GM21723 (cell line): ENCODE measurements around the gene BRF1.

Experiments used
- ATAC-seq: cut with Tn5 transposase; IDR thresholded peaks from one replicate; pipeline ENCODE4 v1.9.1; 2021; ENCODE audit warnings: mild to moderate bottlenecking, moderate library complexity; ENCODE audit not compliant: unreplicated experiment

Gene BRF1

DNA sequence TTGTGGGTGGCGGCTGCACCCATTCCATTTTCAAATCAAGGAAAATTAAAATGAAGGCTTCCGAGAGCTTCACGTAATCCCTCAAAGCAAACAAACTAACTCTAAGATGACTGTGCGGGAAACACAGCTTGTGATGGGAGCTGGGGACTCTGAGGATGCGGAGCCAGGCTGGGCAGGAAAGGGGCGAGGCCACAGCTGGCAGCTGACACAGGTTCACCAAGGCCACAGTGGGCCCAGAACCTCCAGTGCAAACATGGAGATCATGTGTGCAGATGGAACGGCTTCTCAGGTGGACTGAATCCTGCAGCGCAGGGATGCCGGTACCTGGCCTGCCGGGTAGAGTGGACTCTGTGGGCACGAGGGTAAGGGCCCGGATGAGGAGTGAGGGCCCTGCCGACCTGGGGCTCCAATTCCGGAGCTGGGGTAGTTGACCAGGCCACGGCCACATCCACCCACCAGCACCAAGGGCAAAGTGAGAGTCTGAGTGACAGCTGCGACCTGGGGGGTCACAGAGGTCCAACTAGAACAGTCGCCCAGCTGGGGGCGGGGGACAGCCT lies 71.6 kb downstream of the BRF1 start:
- no peak for ATAC-seq

DNA sequence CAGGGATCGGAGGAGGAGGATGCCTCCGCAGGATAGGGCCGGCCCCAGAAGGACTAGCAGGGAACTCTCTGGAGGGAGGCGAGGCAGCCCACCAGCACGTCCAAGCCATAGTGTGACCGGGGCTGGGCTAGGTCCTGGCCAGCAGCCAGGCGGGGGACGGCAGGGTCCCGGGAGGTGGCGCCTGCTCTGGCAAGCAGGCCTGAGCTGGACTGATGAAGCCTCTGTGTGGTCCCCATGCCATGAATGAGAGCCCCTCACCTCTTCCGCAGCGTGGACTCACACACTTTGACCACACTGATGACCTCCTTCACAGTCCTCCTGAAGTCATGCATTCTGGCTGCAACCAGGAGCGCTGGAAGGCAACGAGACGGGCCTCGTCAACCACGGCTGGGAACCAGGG lies 72.2 kb downstream of the BRF1 start:
- no peak for ATAC-seq

DNA sequence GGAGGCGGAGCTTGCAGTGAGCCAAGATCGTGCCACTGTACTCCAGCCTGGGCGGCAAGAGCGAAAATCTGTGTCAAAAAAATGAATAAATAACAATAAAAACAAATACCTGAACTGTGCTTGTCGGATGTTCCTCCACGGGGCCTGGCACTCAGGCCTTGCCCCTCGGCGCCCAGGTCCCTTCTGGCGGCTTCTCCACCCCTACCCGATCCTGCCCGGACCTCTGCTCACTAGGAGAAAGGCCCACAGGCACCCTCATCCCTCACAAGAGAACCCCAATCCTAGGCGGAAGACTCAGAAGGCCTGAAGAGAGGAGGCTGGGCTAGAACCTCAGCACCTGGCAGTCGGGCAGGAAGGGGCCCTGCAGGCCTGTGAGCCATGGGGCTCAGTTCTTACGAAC lies 73.5 kb downstream of the BRF1 start:
- ATAC-seq: no peak

DNA sequence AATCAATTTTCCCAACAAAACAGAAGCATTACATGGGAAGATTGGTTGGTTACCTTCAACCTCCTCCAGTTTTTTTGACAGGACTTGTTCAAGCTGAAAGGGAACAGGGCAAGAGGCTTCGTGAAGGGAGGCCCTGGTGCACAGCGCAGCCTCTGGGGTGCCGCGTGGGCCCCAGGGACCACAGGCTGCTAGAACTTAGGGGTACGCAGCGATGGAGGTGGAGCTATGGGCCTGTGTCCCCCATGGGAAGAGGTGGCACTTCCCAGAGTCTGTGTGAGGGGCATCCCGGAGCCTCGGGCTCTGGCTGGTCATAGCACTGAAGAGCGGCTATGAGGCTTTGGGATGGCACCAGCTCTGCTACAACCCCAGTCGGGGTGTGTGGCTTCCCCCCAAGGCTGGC lies 74.6 kb downstream of the BRF1 start:
- ATAC-seq: no peak

DNA sequence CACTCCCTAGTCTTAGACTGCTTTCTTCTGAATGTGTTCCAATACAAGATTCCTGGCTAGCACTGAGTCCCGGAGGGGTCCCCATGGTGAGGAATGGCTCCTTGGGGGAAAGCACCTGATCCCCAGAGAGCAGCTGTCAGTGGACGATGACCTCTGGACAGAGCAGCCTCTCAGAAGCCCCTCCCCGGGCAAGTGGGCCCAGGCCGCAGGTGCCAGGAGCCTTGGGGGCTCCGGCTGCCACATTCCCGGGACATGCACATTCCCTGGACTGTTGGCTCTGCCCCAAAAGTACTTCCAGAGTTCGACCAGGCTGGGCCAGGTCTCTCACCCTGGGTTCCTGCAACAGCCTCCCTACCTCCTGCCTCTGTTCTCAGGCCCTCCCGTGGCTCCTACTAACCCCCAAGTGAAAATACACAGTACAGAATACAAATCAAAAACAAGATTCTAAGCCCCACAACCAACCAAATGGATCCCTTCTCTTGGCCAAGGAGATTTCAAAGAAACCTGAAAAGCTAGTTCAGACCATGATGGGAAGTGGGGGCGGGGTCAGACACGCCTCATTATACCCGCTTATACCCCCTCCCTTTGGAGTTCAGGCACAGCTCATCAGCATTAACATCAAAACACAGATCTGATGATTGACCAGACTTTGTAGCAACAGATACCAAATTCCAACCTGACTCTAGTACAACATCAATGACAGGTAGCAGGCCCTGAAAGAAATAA lies 75.8 kb downstream of the BRF1 start:
- no peak for ATAC-seq

DNA sequence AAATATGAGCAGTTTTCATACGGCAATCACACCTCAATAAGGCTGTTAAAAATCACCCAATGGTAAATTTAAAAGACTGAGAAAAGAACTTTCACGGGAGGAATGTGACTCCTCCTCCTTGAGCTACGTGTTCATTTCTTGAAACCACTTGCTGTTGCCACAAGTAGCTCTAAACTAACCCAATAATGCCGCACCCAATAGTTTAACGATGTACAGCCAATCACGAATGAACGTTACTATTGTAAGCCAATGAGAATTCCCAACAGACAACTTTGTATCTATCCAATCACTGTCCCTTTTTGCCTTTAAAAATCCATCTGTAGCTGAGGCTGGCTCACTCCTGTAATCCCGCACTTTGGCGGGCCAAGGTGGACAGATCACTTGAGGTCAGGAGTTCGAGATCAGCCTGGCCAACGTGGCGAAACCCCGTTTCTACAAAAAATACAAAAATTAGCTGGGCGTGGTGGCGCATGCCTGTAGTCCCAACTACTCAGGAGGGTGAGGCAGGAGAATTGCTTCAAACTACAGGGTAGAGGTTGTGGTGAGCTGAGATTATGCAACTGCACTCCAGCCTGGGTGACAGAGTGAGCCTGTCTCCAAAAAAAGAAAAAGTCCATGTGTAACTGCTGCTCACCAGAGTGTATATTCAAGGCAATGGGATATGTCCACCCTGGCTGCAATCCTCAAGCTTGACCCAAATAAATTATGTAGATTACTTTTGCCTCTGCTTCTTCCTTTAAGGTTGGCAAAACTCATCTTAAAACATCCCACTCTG lies 76.8 kb downstream of the BRF1 start:
- ATAC-seq: no peak

DNA sequence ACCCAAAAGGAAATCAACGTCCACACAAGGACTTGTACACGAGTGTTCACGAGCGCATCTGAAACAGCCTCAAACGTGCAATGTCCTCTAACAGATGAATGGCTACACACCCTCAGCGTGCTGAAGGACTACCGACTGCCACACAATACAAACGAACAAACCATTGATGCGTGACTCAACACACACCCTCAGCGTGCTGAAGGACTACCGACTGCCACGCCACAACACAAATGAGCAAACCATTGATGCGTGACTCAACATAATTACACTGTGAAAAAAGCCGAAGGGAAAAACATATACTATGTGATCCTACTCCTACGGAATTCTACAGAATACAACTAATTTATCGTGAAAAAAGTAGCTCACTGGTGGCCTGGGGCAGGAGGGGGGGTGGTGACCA lies 77.5 kb downstream of the BRF1 start:
- no peak for ATAC-seq

DNA sequence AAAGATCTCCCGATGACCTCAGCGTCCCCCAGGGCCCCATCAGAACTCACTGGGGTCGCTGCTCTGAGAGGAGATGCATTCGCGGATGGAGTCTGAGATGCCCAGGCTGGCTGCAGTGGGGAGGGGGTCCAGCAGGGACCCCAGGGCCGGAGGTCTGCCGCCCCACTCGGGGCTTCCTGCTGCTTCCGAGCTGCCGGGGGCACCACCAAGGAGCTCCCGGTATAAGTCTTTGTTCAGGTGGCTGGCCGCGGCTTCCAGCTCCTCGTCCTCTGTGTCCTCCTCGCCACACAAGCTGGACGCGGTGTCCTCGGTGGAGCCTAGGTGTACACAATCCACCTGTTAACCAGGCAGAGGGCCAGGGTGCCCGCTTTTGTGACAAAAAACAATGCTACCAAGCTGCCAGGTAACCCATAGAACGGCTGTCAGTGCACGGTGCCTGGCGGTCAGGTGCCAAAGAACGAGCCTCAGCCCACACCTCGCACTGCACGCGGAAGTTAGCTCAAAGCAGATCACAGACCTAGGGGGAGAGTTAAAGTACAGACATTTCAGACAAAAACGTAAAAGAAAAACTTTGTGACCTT lies 79.1 kb downstream of the BRF1 start:
- ATAC-seq: no peak

DNA sequence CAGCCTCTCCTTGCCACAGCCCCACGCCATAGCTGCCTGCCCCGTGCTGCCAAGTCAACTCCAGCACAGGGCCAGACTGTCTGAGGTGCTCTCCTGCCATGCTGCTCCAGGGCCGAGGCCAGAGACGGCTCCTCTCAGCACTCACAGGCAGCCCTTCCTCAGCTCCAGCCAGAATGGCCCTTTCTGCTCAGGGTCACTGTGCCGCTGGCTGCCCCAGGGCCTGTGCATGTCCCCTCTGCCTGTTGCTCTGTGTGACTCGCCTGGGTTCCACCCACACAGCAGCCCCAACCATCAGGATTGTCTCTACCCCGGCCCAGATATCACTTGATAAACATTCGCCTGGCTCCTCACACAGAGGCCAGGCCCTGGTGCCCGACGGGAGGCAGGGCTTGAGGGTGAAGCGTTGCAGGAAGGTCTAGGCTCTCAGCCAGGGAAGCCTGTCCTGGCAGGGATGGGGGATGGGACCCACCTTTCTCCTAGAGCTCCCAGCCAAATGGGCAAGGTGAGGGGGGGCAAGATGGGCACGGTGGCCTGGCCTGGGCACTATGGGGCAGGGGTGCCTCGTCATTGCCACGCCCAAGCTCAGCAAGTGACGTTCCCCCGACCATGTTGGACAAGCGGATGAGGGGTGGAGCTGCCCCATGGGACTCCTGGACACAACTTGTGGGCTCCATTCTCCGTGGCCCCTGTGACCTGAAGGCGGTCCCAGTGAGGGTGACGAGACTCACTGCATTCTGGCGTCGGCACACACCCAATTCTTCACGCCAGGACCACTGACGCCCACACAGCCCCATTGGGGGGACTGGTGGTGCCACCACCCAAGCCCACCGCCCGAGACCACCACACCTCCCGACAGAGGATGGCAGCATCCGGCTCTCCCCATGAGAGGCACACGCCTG lies 79.9 kb downstream of the BRF1 start:
- no peak for ATAC-seq

DNA sequence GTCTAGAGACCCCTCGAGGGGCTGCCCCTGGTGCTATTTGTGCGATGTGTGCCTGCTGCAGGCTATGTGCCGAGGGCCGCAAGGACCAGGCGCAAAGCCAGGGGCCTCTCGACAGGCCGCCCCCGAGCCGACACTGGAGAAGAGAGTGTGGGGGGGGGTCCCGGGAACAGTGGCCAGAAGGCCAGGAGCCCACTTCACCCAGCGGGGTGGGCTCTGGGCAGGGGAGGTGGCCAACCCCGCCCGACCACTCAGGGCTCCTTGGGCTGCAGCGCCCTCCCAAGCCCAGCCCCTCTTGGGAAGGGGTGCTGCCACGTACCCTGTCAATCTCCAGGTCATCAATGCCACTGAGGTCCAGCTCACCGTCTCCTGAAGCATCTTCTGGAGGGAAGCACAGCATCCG lies 81.0 kb downstream of the BRF1 start:
- no peak for ATAC-seq

DNA sequence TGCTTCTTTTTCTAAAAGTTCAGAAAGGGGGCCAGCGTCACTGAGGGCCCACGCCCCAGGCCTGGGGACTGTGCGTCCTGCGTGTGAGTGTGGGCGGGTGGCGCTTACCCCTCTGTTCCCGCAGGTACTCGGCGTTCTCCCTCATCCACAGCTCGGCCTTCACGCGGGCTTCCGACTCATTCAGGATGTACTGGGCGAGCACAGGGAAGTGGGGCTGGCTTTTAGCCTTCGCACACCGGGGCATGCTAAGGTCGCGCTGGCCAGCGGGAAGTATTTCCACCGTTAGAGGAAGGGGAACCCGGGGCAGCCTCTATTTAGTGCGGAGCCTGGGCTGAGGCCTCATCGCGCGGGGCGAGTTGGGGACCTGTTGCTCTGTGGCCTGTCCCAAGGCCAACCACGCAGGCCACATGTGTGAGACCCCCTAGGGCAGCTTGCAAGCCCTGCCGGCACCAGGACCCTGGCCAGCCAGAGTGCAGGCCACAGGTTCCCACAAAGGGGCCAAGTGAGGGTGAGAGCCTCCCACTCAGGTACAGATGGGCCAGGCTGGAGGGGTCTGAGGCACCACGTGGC lies 81.7 kb downstream of the BRF1 start:
- ATAC-seq: no peak

DNA sequence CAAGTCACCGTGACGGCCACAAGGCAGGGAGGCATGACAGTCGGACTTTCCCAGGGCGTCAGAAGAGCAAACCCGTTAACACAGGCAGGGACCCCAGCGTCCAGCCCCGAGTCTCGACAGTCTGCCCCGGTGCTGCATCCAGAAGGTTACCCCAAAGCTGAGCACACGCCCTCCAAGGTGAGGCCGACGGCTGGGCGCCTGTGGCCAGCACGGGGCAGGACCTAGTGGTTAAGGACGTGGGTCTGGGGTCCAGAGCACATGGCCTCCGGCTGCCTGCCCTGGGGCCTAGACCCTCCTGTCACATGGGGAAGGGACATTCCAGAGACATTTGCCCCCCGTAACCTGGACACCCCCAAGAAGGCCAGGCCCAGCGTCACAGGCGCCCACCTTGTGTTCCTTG lies 82.2 kb downstream of the BRF1 start:
- no peak for ATAC-seq

DNA sequence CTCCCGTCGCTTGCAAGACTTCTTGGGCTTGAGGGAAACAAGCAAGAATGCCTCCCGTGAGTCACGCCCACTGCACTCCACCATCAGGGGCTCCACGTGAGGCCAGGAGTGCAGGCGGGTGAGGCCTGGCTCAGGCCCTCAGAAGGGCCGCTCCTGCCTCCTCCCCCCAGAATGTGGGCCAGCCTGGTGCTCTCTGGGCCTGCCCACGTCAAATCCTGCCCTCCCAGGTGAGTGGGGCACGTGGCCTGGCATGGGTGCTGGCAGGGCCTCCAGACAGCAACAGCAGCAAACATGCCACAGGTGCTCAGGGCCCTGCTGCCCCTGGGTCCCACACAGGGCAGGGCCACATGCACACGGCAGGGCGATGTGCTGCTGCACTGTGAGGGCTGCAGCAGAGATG lies 83.0 kb downstream of the BRF1 start:
- ATAC-seq: no peak

DNA sequence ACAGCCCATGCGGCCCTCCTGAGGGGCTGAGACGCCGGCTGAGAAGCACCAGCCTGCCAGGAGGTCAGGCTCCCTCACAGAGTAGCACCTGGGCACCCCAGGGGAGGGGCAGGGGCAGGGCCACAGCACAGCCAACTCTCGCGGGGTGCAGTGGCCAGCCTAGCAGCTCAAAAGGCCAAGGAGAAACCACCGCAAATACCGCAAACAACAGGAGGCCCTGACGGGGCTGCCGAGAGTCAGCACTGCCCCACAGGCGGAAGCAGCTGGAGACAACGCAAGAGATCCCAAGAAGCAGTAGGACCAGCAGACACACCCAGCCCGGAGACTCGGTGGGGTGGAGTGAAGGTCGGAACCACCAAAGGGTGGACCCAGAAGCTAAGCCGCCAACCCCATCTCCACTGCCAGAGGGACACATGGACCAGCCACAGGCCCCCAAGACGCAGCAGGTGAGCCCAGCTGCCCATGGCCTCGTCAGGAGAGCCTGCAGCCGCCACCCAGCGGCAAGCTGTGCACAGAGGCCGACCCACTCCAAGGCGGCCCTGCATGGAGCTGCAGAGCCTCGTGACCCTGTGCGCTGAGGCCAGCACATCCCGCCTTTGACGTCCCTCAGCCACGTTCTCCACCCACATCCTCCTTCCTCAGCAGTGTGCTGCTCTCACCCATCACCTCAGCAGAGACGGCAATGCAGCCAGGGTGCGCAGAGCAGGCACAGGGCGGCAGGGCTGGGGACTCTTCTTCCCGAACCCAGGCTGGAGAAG lies 84.1 kb downstream of the BRF1 start:
- no peak for ATAC-seq

DNA sequence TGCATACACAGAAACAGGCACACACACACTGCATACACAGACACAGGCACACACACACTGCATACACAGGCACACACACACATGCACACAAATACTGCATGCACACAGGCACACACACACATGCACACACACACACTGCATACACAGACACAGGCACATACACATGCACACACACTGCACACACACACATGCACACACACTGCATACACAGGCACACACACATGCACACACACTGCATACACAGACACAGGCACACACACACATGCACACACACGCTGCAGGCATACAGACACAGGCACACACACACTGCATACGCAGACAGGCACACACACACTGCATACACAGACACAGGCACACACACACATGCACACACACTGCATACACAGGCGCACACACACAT lies 85.2 kb downstream of the BRF1 start:
- no peak for ATAC-seq

DNA sequence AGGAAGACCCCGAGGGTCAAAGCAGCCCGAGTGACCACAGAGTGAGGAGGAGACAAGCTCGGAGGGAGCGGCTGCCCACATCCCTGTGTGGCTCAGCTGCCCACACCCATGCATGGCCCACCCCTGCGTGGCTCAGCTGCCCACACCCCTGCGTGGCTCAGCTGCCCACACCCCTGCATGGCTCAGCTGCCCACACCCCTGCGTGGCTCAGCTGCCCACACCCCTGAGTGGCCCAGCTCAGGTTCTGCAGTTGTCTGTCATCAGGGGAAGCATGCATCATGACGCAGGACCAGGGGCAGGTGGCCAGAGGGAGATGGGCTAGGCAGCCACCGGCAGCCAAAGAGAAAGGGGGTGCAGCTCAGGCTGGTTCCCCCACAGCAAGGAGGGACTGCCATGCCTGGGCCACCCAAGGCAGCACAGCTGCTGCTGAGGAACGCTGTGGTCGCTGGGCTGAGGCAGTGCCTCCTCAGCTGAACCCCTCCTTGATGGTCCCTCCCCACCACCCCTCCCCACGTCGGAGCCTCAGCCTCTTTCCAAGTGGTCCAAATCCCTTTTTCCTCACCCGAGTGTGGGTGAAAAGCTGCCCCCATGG lies 86.4 kb downstream of the BRF1 start:
- ATAC-seq: no peak

DNA sequence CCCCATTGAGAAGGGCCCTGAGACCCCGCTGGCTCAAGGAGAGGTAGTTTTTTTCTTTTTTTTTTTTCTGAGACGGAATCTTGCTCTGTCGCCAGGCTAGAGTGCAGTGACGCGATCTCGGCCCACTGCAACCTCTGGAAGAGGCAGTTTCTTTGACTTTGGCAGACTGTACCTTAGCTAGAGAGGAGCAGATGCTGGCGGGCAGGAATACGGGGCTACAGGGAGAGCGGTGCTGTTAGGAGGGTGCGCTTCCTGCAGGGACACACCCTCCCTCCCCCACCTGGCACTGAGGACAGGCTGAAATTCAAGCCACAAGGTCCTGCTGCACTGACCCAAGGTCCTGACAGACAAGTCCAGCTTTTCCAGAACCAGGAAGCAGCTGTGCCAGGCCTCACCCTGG lies 87.4 kb downstream of the BRF1 start:
- ATAC-seq: no peak

DNA sequence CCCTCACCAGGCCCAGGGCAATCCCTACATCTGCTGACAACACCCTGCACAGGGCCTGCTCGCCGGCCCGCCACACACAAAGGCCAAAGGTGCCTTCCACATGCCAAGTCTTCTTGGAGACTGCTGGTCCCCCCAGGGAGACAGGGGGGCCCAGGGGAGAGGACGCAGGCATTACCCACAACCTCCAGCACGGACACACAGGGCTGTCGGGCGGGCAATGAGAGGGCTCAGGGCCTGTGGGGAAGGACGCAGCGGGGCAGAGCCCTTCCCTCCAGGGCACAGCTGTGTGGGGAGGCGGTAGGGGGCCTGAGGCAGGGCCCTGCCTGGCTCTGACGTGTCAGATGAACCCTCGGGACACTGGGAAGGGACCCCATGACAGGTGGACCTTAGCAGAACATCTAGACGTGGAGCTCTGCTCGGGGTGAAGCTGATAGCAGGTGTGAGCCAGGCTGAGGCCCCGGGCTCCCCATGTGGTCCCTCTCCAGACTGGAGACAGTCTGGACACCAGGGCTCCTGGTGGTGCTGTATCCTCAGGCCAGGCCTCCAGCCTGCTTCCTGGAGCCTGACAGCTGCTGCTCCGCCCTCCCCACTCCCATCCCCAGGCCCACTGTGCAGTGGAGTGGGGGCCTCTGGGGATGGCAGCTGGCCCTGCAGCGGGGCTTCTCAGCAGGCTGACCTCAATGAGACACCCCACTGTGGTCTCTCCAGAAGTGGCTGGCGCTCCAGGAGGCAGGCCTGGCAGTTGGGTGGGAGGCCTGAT lies 88.1 kb downstream of the BRF1 start:
- ATAC-seq: no peak

DNA sequence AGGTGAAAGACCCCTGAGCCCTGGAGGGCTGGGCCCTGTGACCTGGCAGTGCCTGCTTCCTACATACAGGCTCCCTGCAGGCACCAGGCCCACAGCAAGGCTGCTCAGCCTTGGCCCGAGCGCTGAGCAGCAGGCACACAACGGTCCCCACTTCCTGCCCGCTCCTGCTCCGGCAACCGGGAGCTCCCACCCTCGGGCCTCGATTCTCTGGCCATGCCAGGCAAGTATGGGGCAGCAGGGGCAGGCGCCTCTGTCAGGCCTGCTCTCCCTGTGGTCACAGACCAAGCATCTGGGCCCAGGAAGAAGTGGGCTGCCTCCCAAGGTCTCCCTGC lies 89.1 kb downstream of the BRF1 start:
- no peak for ATAC-seq
